ENCODE data around the gene KLF16.

DNA sequence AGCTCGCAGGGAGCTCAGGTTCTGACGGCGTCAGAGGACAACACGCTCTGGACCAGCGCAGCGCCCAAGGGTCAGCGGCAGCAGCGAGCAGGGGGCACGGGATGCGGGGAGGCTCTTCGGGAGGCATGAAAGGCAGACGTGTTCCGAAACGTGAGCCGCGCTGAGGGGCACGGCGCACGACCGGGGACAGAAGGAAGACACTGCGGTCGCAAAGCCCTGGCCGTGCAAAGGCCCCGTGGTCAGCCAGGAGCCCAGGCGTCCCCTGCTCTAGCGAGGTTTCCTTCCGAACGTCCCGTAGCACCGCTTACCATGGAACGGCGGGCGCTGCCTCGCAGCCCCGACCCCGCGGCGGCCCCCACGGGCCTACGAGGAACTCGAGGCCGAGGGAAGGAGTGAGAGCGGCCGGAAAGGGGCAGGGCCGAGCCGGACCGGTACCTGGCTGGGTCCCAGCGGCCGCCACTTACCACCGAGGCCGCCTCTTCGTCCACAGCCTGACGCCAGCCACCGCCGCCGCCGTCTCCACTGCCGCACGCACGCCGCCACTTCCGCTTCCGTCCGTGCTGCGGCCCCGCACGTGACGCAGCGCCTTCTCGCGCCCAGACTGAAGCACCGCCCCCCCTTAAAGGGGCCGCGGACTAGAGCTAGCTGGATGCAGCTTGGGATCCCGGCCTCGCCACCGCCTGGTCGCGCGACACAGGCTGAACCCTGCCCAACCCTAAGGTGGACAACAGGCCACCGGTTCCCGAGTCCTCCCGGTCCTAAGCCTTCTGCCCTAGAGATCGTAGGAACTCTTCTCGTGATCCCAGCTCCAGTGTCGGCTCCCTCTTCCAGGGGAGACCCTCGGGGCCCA, 12.5 kb upstream of the KLF16 start:
- TF ChIP-seq, protein P1, sequence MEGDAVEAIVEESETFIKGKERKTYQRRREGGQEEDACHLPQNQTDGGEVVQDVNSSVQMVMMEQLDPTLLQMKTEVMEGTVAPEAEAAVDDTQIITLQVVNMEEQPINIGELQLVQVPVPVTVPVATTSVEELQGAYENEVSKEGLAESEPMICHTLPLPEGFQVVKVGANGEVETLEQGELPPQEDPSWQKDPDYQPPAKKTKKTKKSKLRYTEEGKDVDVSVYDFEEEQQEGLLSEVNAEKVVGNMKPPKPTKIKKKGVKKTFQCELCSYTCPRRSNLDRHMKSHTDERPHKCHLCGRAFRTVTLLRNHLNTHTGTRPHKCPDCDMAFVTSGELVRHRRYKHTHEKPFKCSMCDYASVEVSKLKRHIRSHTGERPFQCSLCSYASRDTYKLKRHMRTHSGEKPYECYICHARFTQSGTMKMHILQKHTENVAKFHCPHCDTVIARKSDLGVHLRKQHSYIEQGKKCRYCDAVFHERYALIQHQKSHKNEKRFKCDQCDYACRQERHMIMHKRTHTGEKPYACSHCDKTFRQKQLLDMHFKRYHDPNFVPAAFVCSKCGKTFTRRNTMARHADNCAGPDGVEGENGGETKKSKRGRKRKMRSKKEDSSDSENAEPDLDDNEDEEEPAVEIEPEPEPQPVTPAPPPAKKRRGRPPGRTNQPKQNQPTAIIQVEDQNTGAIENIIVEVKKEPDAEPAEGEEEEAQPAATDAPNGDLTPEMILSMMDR (IDR thresholded peaks at IDR 0.05): no peak
- TF ChIP-seq, protein P2, sequence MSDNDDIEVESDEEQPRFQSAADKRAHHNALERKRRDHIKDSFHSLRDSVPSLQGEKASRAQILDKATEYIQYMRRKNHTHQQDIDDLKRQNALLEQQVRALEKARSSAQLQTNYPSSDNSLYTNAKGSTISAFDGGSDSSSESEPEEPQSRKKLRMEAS (CRISPR knock-in tag; IDR thresholded peaks at IDR 0.05): peak; percentile 96
- peak; percentile 38; the same call in 1 of the 2 replicates for TF ChIP-seq ELF4 (CRISPR knock-in tag; IDR thresholded peaks at IDR 0.05; ENCODE audit: low read depth)
- no peak for TF ChIP-seq ZNF263 (CRISPR knock-in tag; IDR thresholded peaks at IDR 0.05; ENCODE audit: low read depth)
- peak; percentile 26; the same call in 1 of the 2 replicates for TF ChIP-seq NFYB (CRISPR knock-in tag; conservative IDR thresholded peaks at IDR 0.05; ENCODE audit: low read depth)
- TF ChIP-seq FOXP1 (CRISPR knock-in tag; IDR thresholded peaks at IDR 0.05; ENCODE audit: borderline replicate concordance): peak; percentile 90; the same call in 1 of the 2 replicates
- 0 out of 2 replicates have a peak, but pooled peaks have one; percentile 38 for TF ChIP-seq RELA (CRISPR knock-in tag; IDR thresholded peaks at IDR 0.05; ENCODE audit: borderline replicate concordance)
- TF ChIP-seq TCF7 (CRISPR knock-in tag; IDR thresholded peaks at IDR 0.05; ENCODE audit: low read depth): no peak
- TF ChIP-seq, protein P3, sequence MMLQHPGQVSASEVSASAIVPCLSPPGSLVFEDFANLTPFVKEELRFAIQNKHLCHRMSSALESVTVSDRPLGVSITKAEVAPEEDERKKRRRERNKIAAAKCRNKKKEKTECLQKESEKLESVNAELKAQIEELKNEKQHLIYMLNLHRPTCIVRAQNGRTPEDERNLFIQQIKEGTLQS (CRISPR knock-in tag; conservative IDR thresholded peaks at IDR 0.05): no peak
- TF ChIP-seq, protein P4, sequence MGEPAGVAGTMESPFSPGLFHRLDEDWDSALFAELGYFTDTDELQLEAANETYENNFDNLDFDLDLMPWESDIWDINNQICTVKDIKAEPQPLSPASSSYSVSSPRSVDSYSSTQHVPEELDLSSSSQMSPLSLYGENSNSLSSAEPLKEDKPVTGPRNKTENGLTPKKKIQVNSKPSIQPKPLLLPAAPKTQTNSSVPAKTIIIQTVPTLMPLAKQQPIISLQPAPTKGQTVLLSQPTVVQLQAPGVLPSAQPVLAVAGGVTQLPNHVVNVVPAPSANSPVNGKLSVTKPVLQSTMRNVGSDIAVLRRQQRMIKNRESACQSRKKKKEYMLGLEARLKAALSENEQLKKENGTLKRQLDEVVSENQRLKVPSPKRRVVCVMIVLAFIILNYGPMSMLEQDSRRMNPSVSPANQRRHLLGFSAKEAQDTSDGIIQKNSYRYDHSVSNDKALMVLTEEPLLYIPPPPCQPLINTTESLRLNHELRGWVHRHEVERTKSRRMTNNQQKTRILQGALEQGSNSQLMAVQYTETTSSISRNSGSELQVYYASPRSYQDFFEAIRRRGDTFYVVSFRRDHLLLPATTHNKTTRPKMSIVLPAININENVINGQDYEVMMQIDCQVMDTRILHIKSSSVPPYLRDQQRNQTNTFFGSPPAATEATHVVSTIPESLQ (CRISPR knock-in tag; IDR thresholded peaks at IDR 0.05): no peak
- peak; percentile 37; the same call in 1 of the 2 replicates for TF ChIP-seq NR2C2 (CRISPR knock-in tag; IDR thresholded peaks at IDR 0.05)
- TF ChIP-seq ETV6 (CRISPR knock-in tag; IDR thresholded peaks at IDR 0.05): peak; percentile 98
- peak; percentile 89 for TF ChIP-seq GTF2I (CRISPR knock-in tag; conservative IDR thresholded peaks at IDR 0.05)

All from WTC11 (cell line).